ENCODE measurements around the gene CDH23.
A peak's percentile ranks its signal among the peaks of the same experiment; 100 is the strongest.

CDH23 gene

DNA sequence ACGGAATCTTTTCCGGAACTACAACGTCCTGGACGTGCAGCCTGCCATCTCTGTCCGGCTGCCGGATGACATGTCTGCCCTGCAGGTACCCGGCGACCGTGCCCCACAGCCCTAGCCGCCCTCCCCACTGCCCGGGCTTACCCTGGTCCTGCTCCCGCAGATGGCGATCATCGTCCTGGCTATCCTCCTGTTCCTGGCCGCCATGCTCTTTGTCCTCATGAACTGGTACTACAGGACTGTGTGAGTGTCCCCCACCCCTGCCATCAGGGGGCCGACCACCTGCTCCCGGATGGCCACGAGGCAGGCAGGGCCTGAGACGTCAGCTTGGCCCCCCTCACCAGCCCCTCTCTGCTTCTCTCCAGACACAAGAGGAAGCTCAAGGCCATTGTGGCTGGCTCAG, 414.6 kb downstream of the CDH23 start:
- Histone ChIP-seq H3F3A (ENCODE audit: low read depth) (no peaks in the 10 kb centered on the region), H3K9me2 (replicated peaks; ENCODE audit: low read depth, low read length) (no peaks in the 10 kb centered on the region), H3K27me3 (ENCODE audit: insufficient read depth, low read length, poor library complexity, severe bottlenecking) (no peaks in the 10 kb centered on the region), H3K9me3 (ENCODE audit: insufficient read depth, low read depth, low read length) (no peaks in the 10 kb centered on the region), H3K36me3 (ENCODE audit: insufficient read depth, low read length) (peaks cover 8% of the 10 kb centered on the region; the same call in 1 of the 2 replicates), H4K20me1 (ENCODE audit: insufficient read depth, low read length, poor library complexity, severe bottlenecking) (no peaks in the 10 kb centered on the region), H3K9ac (ENCODE audit: low read depth, low read length, poor library complexity, severe bottlenecking) (no peak overlapping the region), H3K79me2 (ENCODE audit: insufficient read depth, low read length) (no peaks in the 10 kb centered on the region), H3K4me1 (ENCODE audit: insufficient read depth, low read length, poor library complexity, severe bottlenecking) (no peaks in the 10 kb centered on the region), H3K4me3 (ENCODE audit: low read length, poor library complexity, severe bottlenecking) (no peak overlapping the region), H3K4me2 (ENCODE audit: low read depth, low read length, poor library complexity, severe bottlenecking) (no peak overlapping the region), H2AFZ (ENCODE audit: low read length) (no peak overlapping the region)
- TF ChIP-seq EZH2phosphoT487 (IDR thresholded peaks at IDR 0.05; ENCODE audit: borderline replicate concordance) (no peak), CTCF (conservative IDR thresholded peaks at IDR 0.05; ENCODE audit: low read length) (no peak)

- Histone ChIP-seq H3K4me2 (ENCODE audit: low read depth, low read length, poor library complexity, severe bottlenecking) (no peak overlapping the region), H2AFZ (ENCODE audit: low read length) (no peak overlapping the region), H3K4me3 (ENCODE audit: low read length, poor library complexity, severe bottlenecking) (no peak overlapping the region), H3K79me2 (ENCODE audit: insufficient read depth, low read length) (no peaks in the 10 kb centered on the region), H3K4me1 (ENCODE audit: insufficient read depth, low read length, poor library complexity, severe bottlenecking) (no peaks in the 10 kb centered on the region), H3K27me3 (ENCODE audit: insufficient read depth, low read length, poor library complexity, severe bottlenecking) (no peaks in the 10 kb centered on the region), H4K20me1 (ENCODE audit: insufficient read depth, low read length, poor library complexity, severe bottlenecking) (no peaks in the 10 kb centered on the region), H3K9me3 (ENCODE audit: insufficient read depth, low read depth, low read length) (no peaks in the 10 kb centered on the region), H3F3A (ENCODE audit: low read depth) (no peaks in the 10 kb centered on the region), H3K9ac (ENCODE audit: low read depth, low read length, poor library complexity, severe bottlenecking) (no peak overlapping the region), H3K9me2 (replicated peaks; ENCODE audit: low read depth, low read length) (no peaks in the 10 kb centered on the region), H3K36me3 (ENCODE audit: insufficient read depth, low read length) (peaks cover 18% of the 10 kb centered on the region; the same call in 1 of the 2 replicates)
- peak; percentile 98 for TF ChIP-seq CTCF (conservative IDR thresholded peaks at IDR 0.05; ENCODE audit: low read length)
- no peak for TF ChIP-seq EZH2phosphoT487 (IDR thresholded peaks at IDR 0.05; ENCODE audit: borderline replicate concordance)
Observed at GRCh38 chr10:71812016-71812912, 415.5 kb downstream of the CDH23 start.

- Histone ChIP-seq H3K36me3 (ENCODE audit: insufficient read depth, low read length) (peaks cover 25% of the 10 kb centered on the region; the same call in 1 of the 2 replicates), H4K20me1 (ENCODE audit: insufficient read depth, low read length, poor library complexity, severe bottlenecking) (no peaks in the 10 kb centered on the region), H3K27me3 (ENCODE audit: insufficient read depth, low read length, poor library complexity, severe bottlenecking) (no peaks in the 10 kb centered on the region), H3F3A (ENCODE audit: low read depth) (no peaks in the 10 kb centered on the region), H3K4me2 (ENCODE audit: low read depth, low read length, poor library complexity, severe bottlenecking) (no peak overlapping the region), H3K9ac (ENCODE audit: low read depth, low read length, poor library complexity, severe bottlenecking) (no peak overlapping the region), H3K4me1 (ENCODE audit: insufficient read depth, low read length, poor library complexity, severe bottlenecking) (no peaks in the 10 kb centered on the region), H2AFZ (ENCODE audit: low read length) (no peak overlapping the region), H3K9me3 (ENCODE audit: insufficient read depth, low read depth, low read length) (no peaks in the 10 kb centered on the region), H3K79me2 (ENCODE audit: insufficient read depth, low read length) (no peaks in the 10 kb centered on the region), H3K4me3 (ENCODE audit: low read length, poor library complexity, severe bottlenecking) (no peak overlapping the region), H3K9me2 (replicated peaks; ENCODE audit: low read depth, low read length) (no peaks in the 10 kb centered on the region)
- TF ChIP-seq CTCF (conservative IDR thresholded peaks at IDR 0.05; ENCODE audit: low read length) (no peak), EZH2phosphoT487 (IDR thresholded peaks at IDR 0.05; ENCODE audit: borderline replicate concordance) (no peak)
Observed at GRCh38 chr10:71812913-71813590, 416.3 kb downstream of the CDH23 start.

All from Loucy (cell line).